ENCODE data around the gene ADAP1.
"Not testable (repeated sequence)": the region's sequence is repeated elsewhere in the genome, so short reads cannot be mapped to it uniquely, and the experiment has no call there.

DNA sequence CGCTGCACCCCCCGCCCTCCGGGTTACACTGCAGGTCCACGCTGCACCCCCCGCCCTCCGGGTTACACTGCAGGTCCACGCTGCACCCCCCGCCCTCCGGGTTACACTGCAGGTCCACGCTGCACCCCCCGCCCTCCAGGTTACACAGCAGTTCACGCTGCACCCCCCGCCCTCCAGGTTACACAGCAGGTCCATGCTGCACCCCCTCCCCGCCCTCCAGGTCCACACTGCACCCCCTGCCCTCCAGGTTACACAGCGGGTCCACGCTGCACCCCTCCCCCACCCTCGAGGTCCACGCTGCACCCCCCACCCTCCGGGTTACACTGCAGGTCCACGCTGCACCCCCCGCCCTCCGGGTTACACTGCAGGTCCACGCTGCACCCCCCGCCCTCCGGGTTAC lies 30.4 kb downstream of the ADAP1 start:
- TF ChIP-seq, protein P1, sequence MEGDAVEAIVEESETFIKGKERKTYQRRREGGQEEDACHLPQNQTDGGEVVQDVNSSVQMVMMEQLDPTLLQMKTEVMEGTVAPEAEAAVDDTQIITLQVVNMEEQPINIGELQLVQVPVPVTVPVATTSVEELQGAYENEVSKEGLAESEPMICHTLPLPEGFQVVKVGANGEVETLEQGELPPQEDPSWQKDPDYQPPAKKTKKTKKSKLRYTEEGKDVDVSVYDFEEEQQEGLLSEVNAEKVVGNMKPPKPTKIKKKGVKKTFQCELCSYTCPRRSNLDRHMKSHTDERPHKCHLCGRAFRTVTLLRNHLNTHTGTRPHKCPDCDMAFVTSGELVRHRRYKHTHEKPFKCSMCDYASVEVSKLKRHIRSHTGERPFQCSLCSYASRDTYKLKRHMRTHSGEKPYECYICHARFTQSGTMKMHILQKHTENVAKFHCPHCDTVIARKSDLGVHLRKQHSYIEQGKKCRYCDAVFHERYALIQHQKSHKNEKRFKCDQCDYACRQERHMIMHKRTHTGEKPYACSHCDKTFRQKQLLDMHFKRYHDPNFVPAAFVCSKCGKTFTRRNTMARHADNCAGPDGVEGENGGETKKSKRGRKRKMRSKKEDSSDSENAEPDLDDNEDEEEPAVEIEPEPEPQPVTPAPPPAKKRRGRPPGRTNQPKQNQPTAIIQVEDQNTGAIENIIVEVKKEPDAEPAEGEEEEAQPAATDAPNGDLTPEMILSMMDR (conservative IDR thresholded peaks at IDR 0.05; ENCODE audit: low read depth, low read length) = not testable (repeated sequence)
- not testable (repeated sequence) for TF ChIP-seq EZH2phosphoT487 (IDR thresholded peaks at IDR 0.05; ENCODE audit: borderline replicate concordance, low read length); EZH2 (IDR thresholded peaks at IDR 0.05; ENCODE audit: low read length, unreplicated experiment)

All from PC-3 (cell line).